Upper lobe of left lung (tissue), 6 donors: ENCODE data around the gene TAS2R9. TPM values are rescaled to one million over a fixed set of nuclear protein-coding genes. Genes with fewer than 3 reads are reported as not detected.

Source experiments
- ATAC-seq, 2 donors: fragments of 200-7000 bp; cut with Tn5 transposase; one replicate each; pipeline ENCODE4 v1.9.1; 2022; ENCODE audit warnings: mild to moderate bottlenecking in 2 of 2, moderate library complexity in 2 of 2; ENCODE audit not compliant: low FRiP score in 2 of 2
- DNase-seq, 2 donors: peaks; one replicate each; pipeline ENCODE4 v3.0.0-alpha.2; 2019 to 2020
- H3K27ac ChIP-seq, 4 donors: fragments of 200-600 bp; sonication (generic); one replicate each; pipeline ENCODE4 v1.5.1; 2016 to 2019
- H3K27me3 ChIP-seq, 4 donors: fragments of 200-600 bp; sonication (generic); one replicate each; pipeline ENCODE4 v1.5.1; 2017 to 2019
- H3K36me3 ChIP-seq, 4 donors: fragments of 200-600 bp; sonication (generic); one replicate each; pipeline ENCODE4 v1.5.1; 2016 to 2019
- H3K4me1 ChIP-seq, 4 donors: fragments of 200-600 bp; sonication (generic); one replicate each; pipeline ENCODE4 v1.5.1; 2018 to 2019
- H3K4me3 ChIP-seq, 4 donors: fragments of 200-600 bp; sonication (generic); one replicate each; pipeline ENCODE4 v1.5.1; 2017 to 2019; ENCODE audit warnings: mild to moderate bottlenecking in 2 of 4, moderate library complexity in 1 of 4
- H3K9me3 ChIP-seq, 4 donors: fragments of 200-600 bp; sonication (generic); one replicate each; pipeline ENCODE4 v1.5.1; 2018 to 2019
- CTCF ChIP-seq, 6 experiments: fragments of 450-650 bp in 4 of 6; fragments of 200-600 bp in 2 of 6; sonication (generic) in 2 of 6; IDR thresholded peaks; one replicate each; pipeline ENCODE4 v1.5.1; 2016 to 2019; ENCODE audit warnings: antibody characterized with exemption in 6 of 6
- EP300 ChIP-seq, 4 donors: sonication (generic); formaldehyde crosslinking; IDR thresholded peaks; one replicate each; pipeline ENCODE4 v1.5.1; 2017; ENCODE audit warnings: antibody characterized with exemption in 4 of 4, control low read depth in 2 of 4
- POLR2A ChIP-seq, 4 donors: fragments of 450-650 bp; IDR thresholded peaks; one replicate each; pipeline ENCODE4 v1.5.1; 2016 to 2017; ENCODE audit warnings: antibody characterized with exemption in 4 of 4, mild to moderate bottlenecking in 2 of 4
- POLR2AphosphoS5 ChIP-seq, 2 donors: sonication (generic); formaldehyde crosslinking; IDR thresholded peaks; one replicate each; pipeline ENCODE4 v1.5.1; 2017; ENCODE audit warnings: antibody characterized with exemption in 2 of 2
- WGBS, 2 donors: methylation state at CpG; one replicate each; pipeline ENCODE4 v1.1.5; 2017 to 2018; 5-methylcytosine and 5-hydroxymethylcytosine counted together
- small RNA-seq, 4 donors: library from RNA; depleted of rRNA; stranded (forward); fragments of <200 nt; gene quantifications; one replicate each; pipeline ENCODE3, GENCODE V24; 2016
- total RNA-seq, 6 donors: library from RNA; depleted of rRNA in 4 of 6; stranded (reverse); fragments of >200 nt in 4 of 6; gene quantifications; one replicate each; pipeline versions ENCODE4 v1.1.0 to v1.2.1, GENCODE V29; 2016 to 2021
- donor health status: DM: no; HTN: no; CAD: no; lungs with moderate emphysema.
- donor health status: DM: no; HTN: yes; CAD: no; lungs with severe emphysema.

TAS2R9 gene
- total RNA-seq, 6 donors from 2014 or later: not detected

GRCh38 chr12:10759657-10760056 is 50.3 kb downstream of the TAS2R9 start:
- ATAC-seq (no peak), DNase-seq (no peak)
- Histone ChIP-seq H3K4me1 (no peaks in the 10 kb centered on the region), H3K4me3 (no peak overlapping the region), H3K27ac (no peak overlapping the region), H3K27me3 (no peaks in the 10 kb centered on the region), H3K9me3 (peaks cover 8 to 16% (median 13%) of the 10 kb centered on the region in 4 donors), H3K36me3 (no peaks in the 10 kb centered on the region)
- WGBS, 2 donors: 22 to 32% methylated on average over 2 of the region's 2 CpGs
- TF ChIP-seq CTCF (IDR thresholded peaks at IDR 0.05) (no peak), POLR2A (IDR thresholded peaks at IDR 0.05) (no peak), EP300 (IDR thresholded peaks at IDR 0.05) (no peak), POLR2AphosphoS5 (IDR thresholded peaks at IDR 0.05) (no peak)

Small RNA genes lying within 50 kb of the gene (small RNA-seq; reads per million reads assigned to genes)
- gene PRR4: 0 reads per million in 4 donors

Other genes with a start within 250 kb of the TAS2R9 start
- gene MAGOHB, start 196.6 kb downstream of the TAS2R9 start, total RNA-seq: 10 to 100 TPM in 5 of 6 donors, 1 to 10 TPM in 1; 7.8 to 21.0 (median 13.7) TPM
- 10 to 100 TPM in 1 of 6 donors, 1 to 10 TPM in 4, under 1 TPM in 1; 0.30 to 21.9 (median 1.1) TPM for gene STYK1, start 136.1 kb downstream of the TAS2R9 start, total RNA-seq
- 100 to 1,000 TPM; 216 to 360 (median 287) TPM for gene YBX3, start 86.8 kb downstream of the TAS2R9 start, total RNA-seq
- under 1 TPM in 1 of 6 donors, not detected in 5; 0.98 TPM for gene TAS2R7, start 7.5 kb downstream of the TAS2R9 start, total RNA-seq
- not detected for gene TAS2R8, start 2.9 kb downstream of the TAS2R9 start, total RNA-seq
- 1 to 10 TPM in 1 of 6 donors, under 1 TPM in 2, not detected in 3; 0.29 to 4.4 (median 0.46) TPM for gene TAS2R10, start 16.2 kb upstream of the TAS2R9 start, total RNA-seq
- gene PRR4, start 39.3 kb upstream of the TAS2R9 start, total RNA-seq: 10 to 100 TPM in 2 of 6 donors, 1 to 10 TPM in 3, under 1 TPM in 1; 0.71 to 34.6 (median 2.5) TPM
- gene PRH1, start 74.1 kb upstream of the TAS2R9 start, total RNA-seq: 10 to 100 TPM in 5 of 6 donors, 1 to 10 TPM in 1; 6.5 to 43.9 (median 34.4) TPM
- 1 to 10 TPM in 4 of 6 donors, under 1 TPM in 2; 0.61 to 6.8 (median 2.5) TPM for gene TAS2R13, start 99.4 kb upstream of the TAS2R9 start, total RNA-seq
- under 1 TPM in 1 of 6 donors, not detected in 5; 0.63 TPM for gene PRH2, start 119.1 kb upstream of the TAS2R9 start, total RNA-seq
- gene TAS2R14, start 129.1 kb upstream of the TAS2R9 start, total RNA-seq: 10 to 100 TPM in 1 of 6 donors, 1 to 10 TPM in 4, under 1 TPM in 1; 0.94 to 12.7 (median 2.8) TPM
- 1 to 10 TPM in 4 of 6 donors, under 1 TPM in 1, not detected in 1; 0.67 to 6.2 (median 1.8) TPM for gene TAS2R50, start 176.7 kb upstream of the TAS2R9 start, total RNA-seq
- 1 to 10 TPM in 5 of 6 donors, under 1 TPM in 1; 0.84 to 6.3 (median 2.4) TPM for gene TAS2R20, start 188.1 kb upstream of the TAS2R9 start, total RNA-seq
- 10 to 100 TPM in 2 of 6 donors, 1 to 10 TPM in 4; 1.2 to 17.8 (median 4.0) TPM for gene TAS2R19, start 212.5 kb upstream of the TAS2R9 start, total RNA-seq
- gene TAS2R31, start 221.2 kb upstream of the TAS2R9 start, total RNA-seq: 1 to 10 TPM in 5 of 6 donors, under 1 TPM in 1; 0.81 to 9.5 (median 3.5) TPM